Fibroblast of lung (primary cell): ENCODE measurements around the gene MKLN1.

Experiments
- EZH2 ChIP-seq: IDR thresholded peaks from 2 replicates; pipeline ENCODE4 v1.5.1; 2012; ENCODE audit warnings: low read length, control low read depth, mild to moderate bottlenecking; ENCODE audit errors: missing control alignments
- TF ChIP-seq, protein P1 (sequence below), 2 donors: IDR thresholded peaks in 1 of 2; conservative IDR thresholded peaks in 1 of 2; 1 replicate in 1 of 2; 2 replicates in 1 of 2; pipeline ENCODE4 v1.5.1; 2011 to 2012; ENCODE audit warnings: low read length in 2 of 2, control low read depth in 1 of 2, inconsistent platforms in 1 of 2, low read depth in 1 of 2, mild to moderate bottlenecking in 1 of 2

DNA sequence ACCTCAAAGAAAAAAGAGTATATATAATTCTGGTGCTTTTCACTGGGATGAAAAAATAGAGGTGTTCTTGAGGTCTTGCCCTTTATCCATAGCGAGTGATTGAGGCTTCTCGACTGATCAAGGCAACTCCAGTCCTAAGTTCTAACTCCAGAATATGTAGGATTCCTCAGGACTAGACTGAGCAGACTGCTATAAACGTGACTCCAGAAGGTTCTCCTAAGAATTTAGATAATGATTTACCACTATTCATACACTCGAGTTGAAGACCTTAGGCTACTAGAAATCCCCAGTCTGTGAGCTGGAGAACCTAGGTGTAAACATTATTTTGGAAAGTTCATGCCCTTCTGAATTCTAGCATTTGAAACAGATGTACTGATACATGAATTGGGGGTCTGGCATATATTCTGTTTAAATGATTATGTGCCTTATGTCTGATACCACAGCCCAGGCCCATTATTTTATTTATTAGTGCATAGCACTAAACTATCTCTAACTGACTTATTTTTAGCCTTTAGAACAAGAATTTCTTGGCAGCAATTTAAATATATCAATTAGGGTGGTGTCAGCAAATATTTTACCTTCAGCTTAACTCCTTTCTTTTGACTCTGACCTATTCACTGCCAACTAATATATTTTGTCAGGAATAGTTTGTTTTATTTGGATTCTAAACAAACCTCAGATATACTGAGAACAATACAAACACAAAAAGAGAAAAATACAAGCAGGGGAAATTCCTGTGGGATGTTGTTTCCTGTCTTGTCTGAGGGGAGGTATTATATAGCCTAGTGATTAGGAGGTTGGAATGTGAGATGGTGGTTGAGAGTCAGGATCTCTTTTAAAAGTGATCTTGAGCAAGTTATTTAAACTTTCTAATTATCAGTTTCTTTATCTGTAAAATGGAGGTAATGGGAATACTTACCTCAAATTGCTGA is 153.0 kb downstream of the MKLN1 start:
- TF ChIP-seq, protein P1, sequence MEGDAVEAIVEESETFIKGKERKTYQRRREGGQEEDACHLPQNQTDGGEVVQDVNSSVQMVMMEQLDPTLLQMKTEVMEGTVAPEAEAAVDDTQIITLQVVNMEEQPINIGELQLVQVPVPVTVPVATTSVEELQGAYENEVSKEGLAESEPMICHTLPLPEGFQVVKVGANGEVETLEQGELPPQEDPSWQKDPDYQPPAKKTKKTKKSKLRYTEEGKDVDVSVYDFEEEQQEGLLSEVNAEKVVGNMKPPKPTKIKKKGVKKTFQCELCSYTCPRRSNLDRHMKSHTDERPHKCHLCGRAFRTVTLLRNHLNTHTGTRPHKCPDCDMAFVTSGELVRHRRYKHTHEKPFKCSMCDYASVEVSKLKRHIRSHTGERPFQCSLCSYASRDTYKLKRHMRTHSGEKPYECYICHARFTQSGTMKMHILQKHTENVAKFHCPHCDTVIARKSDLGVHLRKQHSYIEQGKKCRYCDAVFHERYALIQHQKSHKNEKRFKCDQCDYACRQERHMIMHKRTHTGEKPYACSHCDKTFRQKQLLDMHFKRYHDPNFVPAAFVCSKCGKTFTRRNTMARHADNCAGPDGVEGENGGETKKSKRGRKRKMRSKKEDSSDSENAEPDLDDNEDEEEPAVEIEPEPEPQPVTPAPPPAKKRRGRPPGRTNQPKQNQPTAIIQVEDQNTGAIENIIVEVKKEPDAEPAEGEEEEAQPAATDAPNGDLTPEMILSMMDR (conservative IDR thresholded peaks at IDR 0.05 in 1 of 2, IDR thresholded peaks at IDR 0.05 in 1 of 2; ENCODE audit: low read depth in 1 of 2, low read length in 2 of 2): no peak
- no peak for TF ChIP-seq EZH2
